CD4-positive, alpha-beta T cell (primary cell): ENCODE results near the gene FAM110D. TPM values are rescaled to one million over a fixed set of nuclear protein-coding genes. Genes with fewer than 3 reads are reported as not detected.
A peak's percentile ranks its signal among the peaks of the same experiment; 100 is the strongest.

Source experiments
- ATAC-seq: fragments of 200-7000 bp; cut with Tn5 transposase; one replicate; pipeline ENCODE4 v1.10.0; 2022; ENCODE audit warnings: mild to moderate bottlenecking; ENCODE audit not compliant: poor library complexity
- CTCF ChIA-PET: fragments of 350-600 bp; sonication (Branson Sonifier 250); formaldehyde crosslinking; loops from one replicate; lab custom pipeline; 2021; ENCODE audit warnings: antibody characterized with exemption, inconsistent platforms; lab: Charles Lee
- POLR2A ChIA-PET: fragments of 350-600 bp; sonication (Branson Sonifier 250); formaldehyde crosslinking; loops from one replicate; lab custom pipeline; 2021; ENCODE audit warnings: antibody characterized with exemption, inconsistent platforms; lab: Charles Lee
- DNase-seq, 14 experiments: peaks; one replicate each; pipeline ENCODE4 v3.0.0-alpha.2; 2013 to 2020; ENCODE audit warnings: mixed read lengths in 2 of 14
- H3K27ac ChIP-seq, 2 donors: one replicate each; pipeline versions ENCODE4 v1.5.1 to v1.7.0; 2013; ENCODE audit warnings: low read length in 2 of 2, low read depth in 1 of 2, mild to moderate bottlenecking in 1 of 2
- H3K27me3 ChIP-seq, 2 experiments: 1 replicate in 1 of 2; 2 replicates in 1 of 2; pipeline versions ENCODE4 v1.6.1 to v1.7.0; 2013; ENCODE audit warnings: low read length in 2 of 2, control low read depth in 1 of 2, mild to moderate bottlenecking in 1 of 2, moderate library complexity in 1 of 2; ENCODE audit not compliant: insufficient read depth in 2 of 2, control insufficient read depth in 1 of 2
- H3K36me3 ChIP-seq: one replicate; pipeline ENCODE4 v1.6.1; 2013; ENCODE audit warnings: low read length, control low read depth; ENCODE audit not compliant: insufficient read depth
- H3K4me1 ChIP-seq: one replicate; pipeline ENCODE4 v1.6.1; 2013; ENCODE audit warnings: low read length, control low read depth; ENCODE audit not compliant: insufficient read depth
- H3K4me3 ChIP-seq: one replicate; pipeline ENCODE4 v1.5.1; 2013; ENCODE audit warnings: mild to moderate bottlenecking, low read length, moderate library complexity
- H3K9me3 ChIP-seq, 2 experiments: 1 replicate in 1 of 2; 2 replicates in 1 of 2; pipeline versions ENCODE4 v1.6.1 to v1.7.0; 2013; ENCODE audit warnings: low read length in 2 of 2, mild to moderate bottlenecking in 2 of 2, control low read depth in 1 of 2, moderate library complexity in 1 of 2; ENCODE audit not compliant: control insufficient read depth in 1 of 2, insufficient read depth in 1 of 2
- H3K27ac Mint-ChIP-seq: one replicate; pipeline ENCODE4 v1.8.0; 2020; ENCODE audit warnings: mixed read lengths
- H3K27me3 Mint-ChIP-seq: one replicate; pipeline ENCODE4 v1.8.0; 2021; ENCODE audit warnings: mixed read lengths
- H3K36me3 Mint-ChIP-seq: one replicate; pipeline ENCODE4 v1.8.0; 2021; ENCODE audit warnings: low read depth, mixed read lengths
- H3K4me1 Mint-ChIP-seq: one replicate; pipeline ENCODE4 v1.8.0; 2021; ENCODE audit warnings: low read depth, mixed read lengths
- H3K4me3 Mint-ChIP-seq: one replicate; pipeline ENCODE4 v1.8.0; 2020; ENCODE audit warnings: mild to moderate bottlenecking, mixed read lengths
- H3K9me3 Mint-ChIP-seq: one replicate; pipeline ENCODE4 v1.8.0; 2020; ENCODE audit warnings: mixed read lengths
- intact Hi-C, 2 experiments: fragments of 100-400 bp; cut with DNase I in 1 of 2; cut with micrococcal nuclease in 1 of 2; formaldehyde crosslinking; loops; one replicate each; pipeline versions ENCODE4 v1.15.1 to v1.9.0; 2023 to 2025; cut with DNase I, micrococcal nuclease
- total RNA-seq, 174 experiments: library from RNA in 2 of 174; stranded (reverse) in 2 of 174; gene quantifications; one replicate each; pipeline ENCODE4 v1.2.3 and lab custom pipeline; 2021 to 2026
- TF ChIP-seq, protein P1 (sequence below): fragments of 200-600 bp; IDR thresholded peaks from one replicate; pipeline ENCODE4 v1.8.0; 2022; ENCODE audit warnings: antibody characterized with exemption, mild to moderate bottlenecking

The FAM110D gene
- total RNA-seq, 2 experiments from 2014 or later, result not detected

GRCh38 chr1:26160527-26161414 lies 1.9 kb downstream of the FAM110D start:
- Mint-ChIP-seq H3K36me3 (no peaks in the 10 kb centered on the region), H3K4me1 (peaks cover 5% of the 10 kb centered on the region), H3K27me3 (peaks cover 42% of the 10 kb centered on the region), H3K27ac (no peak overlapping the region), H3K4me3 (no peak overlapping the region), H3K9me3 (no peaks in the 10 kb centered on the region)
- no peak overlapping the region for H3K4me3 ChIP-seq
- peaks cover 31% of the 10 kb centered on the region for H3K4me1 ChIP-seq
- POLR2A ChIA-PET, result interaction anchor here (0.7 to 1.3 kb wide), 2 partner anchors 73 kb away, joined by 4 to 5 read pairs; partner anchors contain the start of gene CEP85
- no peaks in the 10 kb centered on the region for H3K36me3 ChIP-seq
- TF ChIP-seq, protein P1, sequence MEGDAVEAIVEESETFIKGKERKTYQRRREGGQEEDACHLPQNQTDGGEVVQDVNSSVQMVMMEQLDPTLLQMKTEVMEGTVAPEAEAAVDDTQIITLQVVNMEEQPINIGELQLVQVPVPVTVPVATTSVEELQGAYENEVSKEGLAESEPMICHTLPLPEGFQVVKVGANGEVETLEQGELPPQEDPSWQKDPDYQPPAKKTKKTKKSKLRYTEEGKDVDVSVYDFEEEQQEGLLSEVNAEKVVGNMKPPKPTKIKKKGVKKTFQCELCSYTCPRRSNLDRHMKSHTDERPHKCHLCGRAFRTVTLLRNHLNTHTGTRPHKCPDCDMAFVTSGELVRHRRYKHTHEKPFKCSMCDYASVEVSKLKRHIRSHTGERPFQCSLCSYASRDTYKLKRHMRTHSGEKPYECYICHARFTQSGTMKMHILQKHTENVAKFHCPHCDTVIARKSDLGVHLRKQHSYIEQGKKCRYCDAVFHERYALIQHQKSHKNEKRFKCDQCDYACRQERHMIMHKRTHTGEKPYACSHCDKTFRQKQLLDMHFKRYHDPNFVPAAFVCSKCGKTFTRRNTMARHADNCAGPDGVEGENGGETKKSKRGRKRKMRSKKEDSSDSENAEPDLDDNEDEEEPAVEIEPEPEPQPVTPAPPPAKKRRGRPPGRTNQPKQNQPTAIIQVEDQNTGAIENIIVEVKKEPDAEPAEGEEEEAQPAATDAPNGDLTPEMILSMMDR, result no peak
- H3K27me3 ChIP-seq, result peaks cover 30 to 44% of the 10 kb centered on the region in 2 experiments
- CTCF ChIA-PET, result interaction anchor here (0.8 kb wide), 1 partner anchor 16 kb away, joined by 4 read pairs; no protein-coding TSS in a partner anchor
- H3K9me3 ChIP-seq, result no peaks in the 10 kb centered on the region
- intact Hi-C loops, result loop anchor here in 1 of 2 experiments (10.0 kb wide), 2 partner anchors 204 to 234 kb away; no protein-coding TSS in a partner anchor
- H3K27ac ChIP-seq, result no peak overlapping the region
- DNase-seq (no peak), ATAC-seq (no peak)

- ATAC-seq (peak; percentile 63), DNase-seq (peak in 10 of 14 experiments; percentile 16 to 65 (median 32))
- H3K27me3 ChIP-seq, result peaks cover 26 to 44% of the 10 kb centered on the region in 2 experiments
- no peak overlapping the region for H3K27ac ChIP-seq
- H3K36me3 ChIP-seq, result no peaks in the 10 kb centered on the region
- Mint-ChIP-seq H3K27me3 (peaks cover 39% of the 10 kb centered on the region), H3K4me1 (peaks cover 5% of the 10 kb centered on the region), H3K4me3 (peak overlapping the region; percentile 58), H3K36me3 (no peaks in the 10 kb centered on the region), H3K9me3 (no peaks in the 10 kb centered on the region), H3K27ac (no peak overlapping the region)
- no peaks in the 10 kb centered on the region for H3K9me3 ChIP-seq
- CTCF ChIA-PET, result no interaction called here
- peaks cover 29% of the 10 kb centered on the region for H3K4me1 ChIP-seq
- POLR2A ChIA-PET, result interaction anchor here (1.3 kb wide), 1 partner anchor 72 kb away, joined by 5 read pairs; the partner anchor contains the start of gene CEP85
- TF ChIP-seq, protein P1, result no peak
- peak overlapping the region; percentile 12 for H3K4me3 ChIP-seq
- intact Hi-C loops, result loop anchor here (1.0 to 10.0 kb wide), 3 partner anchors 56 to 233 kb away; no protein-coding TSS in a partner anchor
These were observed 2.7 kb downstream of the FAM110D start for GRCh38 chr1:26161415-26162219.

DNA sequence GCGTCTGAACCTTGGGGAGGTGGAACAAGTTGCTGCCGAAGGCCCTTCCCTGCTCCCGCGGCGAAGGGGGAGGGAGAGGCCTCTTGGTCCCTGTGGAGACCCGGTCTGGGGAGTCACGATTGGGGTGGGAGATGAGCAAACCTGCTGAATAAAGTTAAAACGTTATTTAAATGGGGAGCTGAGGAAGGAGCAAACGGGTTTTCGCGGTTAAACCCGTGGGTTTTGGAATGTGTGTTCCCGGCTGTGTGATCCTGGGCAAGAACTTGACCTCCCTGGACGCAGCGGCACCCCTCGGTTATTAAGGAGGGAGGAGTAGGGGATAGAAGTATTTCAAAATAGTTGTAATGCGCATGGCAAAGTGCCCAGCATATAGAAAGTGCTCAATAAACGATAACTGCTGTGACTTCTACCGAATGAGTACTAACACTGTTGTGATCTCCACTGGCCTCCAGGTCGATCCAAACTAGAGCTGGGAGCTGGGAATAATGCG lies 3.4 kb downstream of the FAM110D start:
- POLR2A ChIA-PET, result interaction anchor here (1.3 kb wide), 1 partner anchor 72 kb away, joined by 5 read pairs; the partner anchor contains the start of gene CEP85

More for the DNA sequence above, 3.4 kb downstream of the FAM110D start:
- no peaks in the 10 kb centered on the region for H3K9me3 ChIP-seq
- TF ChIP-seq, protein P1, result no peak
- ATAC-seq, result no peak
- Mint-ChIP-seq H3K36me3 (no peaks in the 10 kb centered on the region), H3K27me3 (peaks cover 37% of the 10 kb centered on the region), H3K9me3 (no peaks in the 10 kb centered on the region), H3K4me1 (peaks cover 5% of the 10 kb centered on the region), H3K4me3 (peak overlapping the region; percentile 58), H3K27ac (no peak overlapping the region)
- DNase-seq, result peak in 1 of 14 experiments; percentile 34
- peaks cover 26 to 44% of the 10 kb centered on the region in 2 experiments for H3K27me3 ChIP-seq
- CTCF ChIA-PET, result no interaction called here
- no peaks in the 10 kb centered on the region for H3K36me3 ChIP-seq
- no peak overlapping the region for H3K4me3 ChIP-seq
- intact Hi-C loops, result loop anchor here (1.0 to 10.0 kb wide), 3 partner anchors 57 to 233 kb away; no protein-coding TSS in a partner anchor
- H3K4me1 ChIP-seq, result peaks cover 26% of the 10 kb centered on the region
- H3K27ac ChIP-seq, result no peak overlapping the region
